IPS DF 6.9 (cell line): ENCODE data around the gene DALRD3.
A peak's percentile ranks its signal among the peaks of the same experiment; 100 is the strongest.
"Not testable (repeated sequence)": the region's sequence is repeated elsewhere in the genome, so short reads cannot be mapped to it uniquely, and the experiment has no call there.

Experiments used
- DNase-seq: peaks from one replicate; pipeline ENCODE4 v3.0.0-alpha.2; 2013; ENCODE audit warnings: low read depth, low spot score
- H3K27ac ChIP-seq: one replicate; pipeline ENCODE4 v1.5.1; 2013; ENCODE audit warnings: low read length, control low read depth
- H3K27me3 ChIP-seq: 2 replicates; pipeline ENCODE4 v1.6.1; 2013; ENCODE audit warnings: mild to moderate bottlenecking, low read length; ENCODE audit not compliant: control insufficient read depth, insufficient read depth
- H3K36me3 ChIP-seq: 2 replicates; pipeline ENCODE4 v1.6.1; 2013; ENCODE audit warnings: low read length; ENCODE audit not compliant: control insufficient read depth, insufficient read depth
- H3K4me1 ChIP-seq: 2 replicates; pipeline ENCODE4 v1.6.1; 2013; ENCODE audit warnings: low read length; ENCODE audit not compliant: control insufficient read depth, insufficient read depth
- H3K4me3 ChIP-seq: 2 replicates; pipeline ENCODE4 v1.5.1; 2013; ENCODE audit warnings: mild to moderate bottlenecking, low read length
- H3K9me3 ChIP-seq: 2 replicates; pipeline ENCODE4 v1.6.1; 2013; ENCODE audit warnings: low read length, inconsistent platforms; ENCODE audit not compliant: control insufficient read depth, insufficient read depth
- WGBS: extraction: QIAGEN DNeasy Blood & Tissue Kit; methylation state at CpG from one replicate; pipeline ENCODE4 v1.1.7; 2013; ENCODE audit warnings: mixed read lengths, missing lambda C conversion rate; ENCODE audit not compliant: insufficient read length, insufficient coverage; 5-methylcytosine and 5-hydroxymethylcytosine counted together

Gene DALRD3

GRCh38 chr3:49013738-49014660 is 4.4 kb downstream of the DALRD3 start:
- H3K27me3 ChIP-seq = no peaks in the 10 kb centered on the region
- WGBS = no CpG with 5 or more reads among the region's 24 CpGs
- no peak overlapping the region for H3K27ac ChIP-seq
- H3K9me3 ChIP-seq = no peaks in the 10 kb centered on the region
- H3K4me3 ChIP-seq = no peak overlapping the region
- no peak for DNase-seq
- H3K36me3 ChIP-seq = peaks cover 31% of the 10 kb centered on the region
- H3K4me1 ChIP-seq = no peaks in the 10 kb centered on the region

GRCh38 chr3:49013113-49013737 is 5.2 kb downstream of the DALRD3 start:
- Histone ChIP-seq H3K4me1 (peaks cover 2% of the 10 kb centered on the region; the same call in 1 of the 2 replicates), H3K9me3 (no peaks in the 10 kb centered on the region), H3K36me3 (peaks cover 31% of the 10 kb centered on the region), H3K4me3 (no peak overlapping the region), H3K27me3 (no peaks in the 10 kb centered on the region), H3K27ac (no peak overlapping the region)
- DNase-seq = no peak
- no CpG with 5 or more reads among the region's 19 CpGs for WGBS

GRCh38 chr3:49012441-49013017 is 5.9 kb downstream of the DALRD3 start:
- WGBS = no CpG with 5 or more reads among the region's 17 CpGs
- Histone ChIP-seq H3K4me3 (no peak overlapping the region), H3K27me3 (no peaks in the 10 kb centered on the region), H3K36me3 (peaks cover 31% of the 10 kb centered on the region), H3K4me1 (peaks cover 2% of the 10 kb centered on the region; the same call in 1 of the 2 replicates), H3K27ac (no peak overlapping the region), H3K9me3 (no peaks in the 10 kb centered on the region)
- no peak for DNase-seq

- peaks cover 14% of the 10 kb centered on the region for H3K36me3 ChIP-seq
- no CpG with 5 or more reads among the region's 3 CpGs for WGBS
- DNase-seq = no peak
- no peaks in the 10 kb centered on the region for H3K27me3 ChIP-seq
- H3K4me3 ChIP-seq = no peak overlapping the region
- peaks cover 4% of the 10 kb centered on the region; the same call in 1 of the 2 replicates for H3K4me1 ChIP-seq
- H3K9me3 ChIP-seq = no peaks in the 10 kb centered on the region
- no peak overlapping the region for H3K27ac ChIP-seq
Observed at GRCh38 chr3:49009396-49009795, 9.0 kb downstream of the DALRD3 start.

- not testable (repeated sequence) for H3K4me1 ChIP-seq, H3K9me3 ChIP-seq, H3K27me3 ChIP-seq, DNase-seq, H3K4me3 ChIP-seq, H3K27ac ChIP-seq
- no CpG with 5 or more reads among the region's 5 CpGs for whole genome bisulfite sequencing
- H3K36me3 ChIP-seq = peaks cover 12% of the 10 kb centered on the region
Observed at GRCh38 chr3:49008627-49009026, 9.8 kb downstream of the DALRD3 start.

- peak overlapping the region; percentile 70 for H3K4me3 ChIP-seq
- H3K9me3 ChIP-seq = no peaks in the 10 kb centered on the region
- H3K27me3 ChIP-seq = no peaks in the 10 kb centered on the region
- no peak for DNase-seq
- peaks cover 10% of the 10 kb centered on the region for H3K36me3 ChIP-seq
- no CpG with 5 or more reads among the region's 41 CpGs for WGBS
- no peak overlapping the region for H3K27ac ChIP-seq
- peaks cover 4% of the 10 kb centered on the region; the same call in 1 of the 2 replicates for H3K4me1 ChIP-seq
Observed at GRCh38 chr3:49007771-49008528, 10.4 kb downstream of the DALRD3 start.

GRCh38 chr3:49007068-49007770 is 11.2 kb downstream of the DALRD3 start, which contains the start of gene WDR6:
TSS of gene WDR6 (plus strand) at chr3:49007391. CDS start at chr3:49007432, 41 bp downstream.
- Histone ChIP-seq H3K27ac (no peak within 1 kb of the TSS), H3K27me3 (no peaks in the 10 kb centered on the region), H3K36me3 (peaks cover 5% of the 10 kb centered on the region), H3K4me3 (peak within 1 kb of the TSS; percentile 70), H3K9me3 (no peaks in the 10 kb centered on the region), H3K4me1 (peaks cover 4% of the 10 kb centered on the region; the same call in 1 of the 2 replicates)
- no CpG with 5 or more reads among the region's 65 CpGs for WGBS
- peak; percentile 96 for DNase-seq

- Histone ChIP-seq H3K27ac (no peak overlapping the region), H3K9me3 (no peaks in the 10 kb centered on the region), H3K4me1 (peaks cover 4% of the 10 kb centered on the region; the same call in 1 of the 2 replicates), H3K4me3 (peak overlapping the region; percentile 70; the same call in 1 of the 2 replicates), H3K27me3 (no peaks in the 10 kb centered on the region), H3K36me3 (no peaks in the 10 kb centered on the region)
- no peak for DNase-seq
- WGBS = no CpG with 5 or more reads among the region's 32 CpGs
Observed at GRCh38 chr3:49006408-49007067, 11.8 kb downstream of the DALRD3 start.

- Histone ChIP-seq H3K36me3 (no peaks in the 10 kb centered on the region), H3K27ac (no peak overlapping the region), H3K9me3 (no peaks in the 10 kb centered on the region), H3K4me1 (peaks cover 4% of the 10 kb centered on the region; the same call in 1 of the 2 replicates), H3K27me3 (no peaks in the 10 kb centered on the region), H3K4me3 (no peak overlapping the region)
- DNase-seq = no peak
- WGBS = no CpG with 5 or more reads among the region's 5 CpGs
Observed at GRCh38 chr3:49005998-49006397, 12.4 kb downstream of the DALRD3 start.
